ENCODE results near the gene APBB2.

GRCh38 chr4:40842725-40843423 lies 371.5 kb downstream of the APBB2 start:
- TF ChIP-seq CTCF (IDR thresholded peaks at IDR 0.05) (no peak), POLR2A (IDR thresholded peaks at IDR 0.05) (no peak)
